Measurements from ENCODE around the gene PRRC1. TPM values are rescaled to one million over a fixed set of nuclear protein-coding genes. Genes with fewer than 3 reads are reported as not detected.

PRRC1 gene
- total and polyA plus RNA-seq, 2 experiments from 2014 or later, result 53.9 to 105 TPM

DNA sequence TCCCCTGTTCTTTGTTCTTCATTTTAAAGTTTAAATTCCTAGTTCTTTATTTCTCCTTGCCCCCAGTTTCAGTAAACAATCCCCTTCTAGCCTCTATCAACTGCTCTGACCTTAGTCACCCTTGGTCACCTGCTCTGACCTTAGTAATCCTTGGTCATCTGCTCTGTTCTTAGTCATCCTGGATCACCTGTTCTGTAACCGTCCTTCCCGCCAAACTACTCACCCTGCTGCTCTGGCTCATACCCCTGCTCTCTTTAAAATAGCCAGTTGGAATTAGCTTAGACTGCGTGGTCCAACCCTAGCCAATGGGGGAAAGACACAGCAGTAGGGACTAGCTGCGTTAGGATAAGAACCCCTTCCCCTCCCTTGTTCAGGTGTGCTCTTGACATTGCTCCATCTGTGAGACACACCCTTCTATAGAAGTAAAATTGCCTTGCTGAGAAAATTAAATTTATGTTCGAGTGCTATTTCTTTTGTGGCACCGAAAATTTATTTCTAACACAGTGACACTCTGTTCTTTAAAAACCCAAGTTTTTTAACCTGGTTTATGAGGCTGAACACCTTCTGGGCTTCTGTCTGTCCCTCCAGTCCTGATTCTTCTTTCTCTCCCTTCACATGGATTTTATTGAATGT lies 3.8 kb downstream of the PRRC1 start:
- H3K4me1 ChIP-seq (ENCODE audit: insufficient read depth), result peaks cover 23% of the 10 kb centered on the region
- no peaks in the 10 kb centered on the region for H3K27me3 ChIP-seq
- peak overlapping the region; percentile 85 for H3K4me2 ChIP-seq
- no peaks in the 10 kb centered on the region for H3K9me3 ChIP-seq (ENCODE audit: low read depth)
- H3K79me2 ChIP-seq, result peaks cover 84% of the 10 kb centered on the region
- peaks cover 67% of the 10 kb centered on the region for H4K20me1 ChIP-seq (ENCODE audit: insufficient read depth, poor library complexity, severe bottlenecking)
- H2AFZ ChIP-seq, result no peak overlapping the region
- no peaks in the 10 kb centered on the region for H3K9me2 ChIP-seq (replicated peaks; ENCODE audit: insufficient read depth)
- no peaks in the 10 kb centered on the region for H3K36me3 ChIP-seq (replicated peaks; ENCODE audit: insufficient read depth, low read depth)
- 81% methylated on average over 6 of the region's 6 CpGs for WGBS (ENCODE audit: low lambda C conversion rate, missing lambda C conversion rate)
- no peak for TF ChIP-seq EZH2 (IDR thresholded peaks at IDR 0.05; ENCODE audit: borderline replicate concordance)
- TF ChIP-seq, protein P1, sequence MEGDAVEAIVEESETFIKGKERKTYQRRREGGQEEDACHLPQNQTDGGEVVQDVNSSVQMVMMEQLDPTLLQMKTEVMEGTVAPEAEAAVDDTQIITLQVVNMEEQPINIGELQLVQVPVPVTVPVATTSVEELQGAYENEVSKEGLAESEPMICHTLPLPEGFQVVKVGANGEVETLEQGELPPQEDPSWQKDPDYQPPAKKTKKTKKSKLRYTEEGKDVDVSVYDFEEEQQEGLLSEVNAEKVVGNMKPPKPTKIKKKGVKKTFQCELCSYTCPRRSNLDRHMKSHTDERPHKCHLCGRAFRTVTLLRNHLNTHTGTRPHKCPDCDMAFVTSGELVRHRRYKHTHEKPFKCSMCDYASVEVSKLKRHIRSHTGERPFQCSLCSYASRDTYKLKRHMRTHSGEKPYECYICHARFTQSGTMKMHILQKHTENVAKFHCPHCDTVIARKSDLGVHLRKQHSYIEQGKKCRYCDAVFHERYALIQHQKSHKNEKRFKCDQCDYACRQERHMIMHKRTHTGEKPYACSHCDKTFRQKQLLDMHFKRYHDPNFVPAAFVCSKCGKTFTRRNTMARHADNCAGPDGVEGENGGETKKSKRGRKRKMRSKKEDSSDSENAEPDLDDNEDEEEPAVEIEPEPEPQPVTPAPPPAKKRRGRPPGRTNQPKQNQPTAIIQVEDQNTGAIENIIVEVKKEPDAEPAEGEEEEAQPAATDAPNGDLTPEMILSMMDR (IDR thresholded peaks at IDR 0.05; ENCODE audit: poor library complexity), result no peak
- TF ChIP-seq EZH2phosphoT487 (IDR thresholded peaks at IDR 0.05; ENCODE audit: low read depth, severe bottlenecking, unreplicated experiment), result no peak
- no peak overlapping the region for H3K4me3 ChIP-seq
- no peak for DNase-seq (ENCODE audit: low spot score)
- no peak overlapping the region for H3K27ac ChIP-seq

DNA sequence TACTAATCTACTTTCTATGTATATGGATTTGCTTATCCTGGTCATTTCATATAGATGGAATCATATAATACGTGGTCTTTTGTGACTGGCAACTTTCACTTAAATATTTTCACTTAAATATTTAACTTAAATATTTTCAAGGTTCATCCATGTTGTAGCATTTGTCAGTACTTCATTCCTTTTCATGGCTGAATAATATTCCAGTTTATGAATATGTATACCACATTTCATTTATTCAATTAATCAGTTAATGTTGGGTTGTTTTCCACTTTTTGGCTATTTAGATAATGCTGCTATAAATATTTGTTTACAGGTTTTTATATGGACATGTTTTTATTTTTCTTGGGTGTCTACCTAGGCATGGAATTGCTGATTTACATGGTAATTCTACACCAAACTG lies 7.7 kb downstream of the PRRC1 start:
- H4K20me1 ChIP-seq (ENCODE audit: insufficient read depth, poor library complexity, severe bottlenecking), result peaks cover 62% of the 10 kb centered on the region
- no peak overlapping the region for H3K27ac ChIP-seq
- peaks cover 4% of the 10 kb centered on the region for H3K4me1 ChIP-seq (ENCODE audit: insufficient read depth)
- H3K27me3 ChIP-seq, result no peaks in the 10 kb centered on the region
- H3K9me2 ChIP-seq (replicated peaks; ENCODE audit: insufficient read depth), result no peaks in the 10 kb centered on the region
- H3K36me3 ChIP-seq (replicated peaks; ENCODE audit: insufficient read depth, low read depth), result no peaks in the 10 kb centered on the region
- H3K4me2 ChIP-seq, result no peak overlapping the region
- peaks cover 84% of the 10 kb centered on the region for H3K79me2 ChIP-seq
- TF ChIP-seq, protein P1 (IDR thresholded peaks at IDR 0.05; ENCODE audit: poor library complexity), result no peak
- WGBS (ENCODE audit: low lambda C conversion rate, missing lambda C conversion rate), result 100% methylated on average over 1 of the region's 1 CpG
- no peak for DNase-seq (ENCODE audit: low spot score)
- H3K4me3 ChIP-seq, result no peak overlapping the region
- H2AFZ ChIP-seq, result no peak overlapping the region
- no peaks in the 10 kb centered on the region for H3K9me3 ChIP-seq (ENCODE audit: low read depth)

DNA sequence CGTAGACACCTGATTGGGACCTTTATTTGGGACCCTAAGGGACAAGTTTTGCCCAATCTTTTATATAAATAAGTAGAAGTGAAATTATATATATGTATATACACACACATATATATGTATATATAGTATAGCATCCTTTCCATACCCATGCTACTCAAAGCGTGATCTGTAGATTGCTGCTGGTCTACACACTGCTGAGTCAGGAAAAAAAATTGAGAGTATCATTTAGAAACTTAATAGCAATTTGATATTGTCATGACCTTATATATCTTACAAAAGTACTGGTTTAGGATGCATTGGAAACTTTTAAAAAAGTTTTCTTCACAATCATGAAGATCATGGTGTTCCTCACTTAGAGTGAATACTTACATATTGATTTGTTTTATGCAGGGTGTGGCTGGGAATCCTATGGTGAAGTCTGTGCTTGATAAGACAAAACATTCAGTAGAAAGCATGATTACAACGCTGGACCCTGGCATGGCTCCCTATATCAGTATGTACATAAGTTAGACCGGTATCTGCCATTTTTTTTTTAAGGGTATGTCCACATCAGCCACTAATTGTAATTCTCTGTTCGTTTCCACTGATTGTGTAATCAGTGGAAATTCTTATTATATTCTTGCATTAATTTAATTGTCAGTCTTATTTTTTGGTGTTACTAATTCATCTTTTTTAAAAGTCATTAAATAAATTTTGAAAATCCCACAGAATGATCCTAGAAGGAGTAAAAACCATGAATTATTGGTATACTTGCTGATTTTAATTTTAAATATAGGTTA lies 12.7 kb downstream of the PRRC1 start:
- TF ChIP-seq EZH2 (IDR thresholded peaks at IDR 0.05; ENCODE audit: borderline replicate concordance), result no peak
- TF ChIP-seq, protein P1 (IDR thresholded peaks at IDR 0.05; ENCODE audit: poor library complexity), result no peak
- no peak for TF ChIP-seq EZH2phosphoT487 (IDR thresholded peaks at IDR 0.05; ENCODE audit: low read depth, severe bottlenecking, unreplicated experiment)
- 95% methylated on average over 5 of the region's 5 CpGs for WGBS (ENCODE audit: low lambda C conversion rate, missing lambda C conversion rate)
- no peaks in the 10 kb centered on the region for H3K9me3 ChIP-seq (ENCODE audit: low read depth)
- H3K27me3 ChIP-seq, result no peaks in the 10 kb centered on the region
- H3K79me2 ChIP-seq, result peaks cover 48% of the 10 kb centered on the region
- no peaks in the 10 kb centered on the region for H3K36me3 ChIP-seq (replicated peaks; ENCODE audit: insufficient read depth, low read depth)
- no peaks in the 10 kb centered on the region for H3K9me2 ChIP-seq (replicated peaks; ENCODE audit: insufficient read depth)
- H4K20me1 ChIP-seq (ENCODE audit: insufficient read depth, poor library complexity, severe bottlenecking), result peaks cover 21% of the 10 kb centered on the region
- no peak for DNase-seq (ENCODE audit: low spot score)
- H3K4me3 ChIP-seq, result no peak overlapping the region
- H2AFZ ChIP-seq, result no peak overlapping the region
- no peak overlapping the region for H3K4me2 ChIP-seq
- no peak overlapping the region for H3K27ac ChIP-seq
- no peaks in the 10 kb centered on the region for H3K4me1 ChIP-seq (ENCODE audit: insufficient read depth)

Measured in hepatocyte (in vitro differentiated cells).